SK-N-SH treated with all-trans-retinoic acid at 6 μM for 48 hours (cell line): Measurements from ENCODE around the gene POLR2I.
"Not testable (repeated sequence)": the region's sequence is repeated elsewhere in the genome, so short reads cannot be mapped to it uniquely, and the experiment has no call there.

Experiments
- ATAC-seq: fragments of 200-7000 bp; cut with Tn5 transposase; 3 replicates; pipeline ENCODE4 v1.9.1; 2020; ENCODE audit warnings: mild to moderate bottlenecking, moderate library complexity
- ARNTL ChIP-seq: fragments of 450-650 bp; formaldehyde crosslinking; IDR thresholded peaks from 2 replicates; pipeline ENCODE4 v1.5.0; 2020; ENCODE audit warnings: low read depth, mild to moderate bottlenecking, moderate library complexity, borderline replicate concordance
- BACH2 ChIP-seq: fragments of 250-450 bp; sonication (Bioruptor Pico); IDR thresholded peaks from 2 replicates; pipeline ENCODE4 v1.9.0; 2021; ENCODE audit warnings: mild to moderate bottlenecking, borderline replicate concordance
- CREB5 ChIP-seq: fragments of 250-450 bp; sonication (Bioruptor Pico); IDR thresholded peaks from 2 replicates; pipeline ENCODE4 v1.5.1; 2020; ENCODE audit warnings: low read depth, mild to moderate bottlenecking, moderate library complexity
- CSDC2 ChIP-seq: fragments of 250-450 bp; sonication (Bioruptor Pico); IDR thresholded peaks from 2 replicates; pipeline ENCODE4 v1.5.0; 2020; ENCODE audit warnings: mild to moderate bottlenecking, moderate library complexity
- CSRNP3 ChIP-seq: fragments of 250-450 bp; sonication (Bioruptor Pico); IDR thresholded peaks from 2 replicates; pipeline ENCODE4 v1.5.1; 2021; ENCODE audit warnings: mild to moderate bottlenecking, moderate library complexity
- ESRRG ChIP-seq: fragments of 250-450 bp; sonication (Bioruptor Pico); IDR thresholded peaks from 2 replicates; pipeline ENCODE4 v1.6.1; 2021; ENCODE audit warnings: mild to moderate bottlenecking
- GLIS3 ChIP-seq: fragments of 250-450 bp; sonication (Bioruptor Pico); IDR thresholded peaks from 2 replicates; pipeline ENCODE4 v1.5.0; 2020; ENCODE audit warnings: mild to moderate bottlenecking, moderate library complexity
- ISL1 ChIP-seq: fragments of 250-450 bp; sonication (Bioruptor Pico); IDR thresholded peaks from 2 replicates; pipeline ENCODE4 v2.1.2; 2022; ENCODE audit warnings: mild to moderate bottlenecking, moderate library complexity
- OSR1 ChIP-seq: fragments of 250-450 bp; sonication (Bioruptor Pico); IDR thresholded peaks from 2 replicates; pipeline ENCODE4 v1.8.0; 2022; ENCODE audit warnings: moderate library complexity, mild to moderate bottlenecking, inconsistent platforms
- PATZ1 ChIP-seq: fragments of 250-450 bp; sonication (Bioruptor Pico); IDR thresholded peaks from 2 replicates; pipeline ENCODE4 v1.8.0; 2020; ENCODE audit warnings: mild to moderate bottlenecking, moderate library complexity, borderline replicate concordance
- PPARA ChIP-seq: fragments of 250-450 bp; sonication (Bioruptor Pico); IDR thresholded peaks from 2 replicates; pipeline ENCODE4 v1.5.0; 2020; ENCODE audit warnings: mild to moderate bottlenecking, borderline replicate concordance
- SNAI2 ChIP-seq: fragments of 250-450 bp; sonication (Bioruptor Pico); IDR thresholded peaks from 2 replicates; pipeline ENCODE4 v1.5.0; 2020; ENCODE audit warnings: mild to moderate bottlenecking, moderate library complexity
- TCF4 ChIP-seq: fragments of 250-450 bp; sonication (Bioruptor Pico); IDR thresholded peaks from 2 replicates; pipeline ENCODE4 v1.8.0; 2021; ENCODE audit warnings: mild to moderate bottlenecking, moderate library complexity, borderline replicate concordance
- TOX ChIP-seq: fragments of 250-450 bp; sonication (Bioruptor Pico); IDR thresholded peaks from 2 replicates; pipeline ENCODE4 v1.8.0; 2021; ENCODE audit warnings: mild to moderate bottlenecking, moderate library complexity, borderline replicate concordance
- ZC3H10 ChIP-seq: fragments of 250-450 bp; sonication (Bioruptor Pico); IDR thresholded peaks from 2 replicates; pipeline ENCODE4 v1.5.1; 2021; ENCODE audit warnings: mild to moderate bottlenecking, moderate library complexity
- ZFP3 ChIP-seq: fragments of 250-450 bp; sonication (Bioruptor Pico); IDR thresholded peaks from 2 replicates; pipeline ENCODE4 v1.5.0; 2020; ENCODE audit warnings: mild to moderate bottlenecking, moderate library complexity
- ZFP30 ChIP-seq: fragments of 450-650 bp; formaldehyde crosslinking; IDR thresholded peaks from 2 replicates; pipeline ENCODE4 v1.5.0; 2022; ENCODE audit warnings: mild to moderate bottlenecking, moderate library complexity
- ZNF565 ChIP-seq: fragments of 450-650 bp; formaldehyde crosslinking; conservative IDR thresholded peaks from 2 replicates; pipeline ENCODE4 v1.5.0; 2020; ENCODE audit warnings: low read depth, mild to moderate bottlenecking, moderate library complexity
- ZNF70 ChIP-seq: fragments of 450-650 bp; formaldehyde crosslinking; IDR thresholded peaks from 2 replicates; pipeline ENCODE4 v1.5.0; 2020; ENCODE audit warnings: mild to moderate bottlenecking, moderate library complexity
- ZNF8 ChIP-seq: fragments of 450-650 bp; formaldehyde crosslinking; IDR thresholded peaks from 2 replicates; pipeline ENCODE4 v1.5.0; 2020; ENCODE audit warnings: mild to moderate bottlenecking, moderate library complexity
- TF ChIP-seq, protein P1 (sequence below): fragments of 250-450 bp; sonication (Bioruptor Pico); IDR thresholded peaks from 2 replicates; pipeline ENCODE4 v1.5.0; 2020; ENCODE audit warnings: mild to moderate bottlenecking, moderate library complexity

Gene POLR2I

GRCh38 chr19:36139120-36139472, 24.4 kb upstream of the POLR2I start (continued):
- TF ChIP-seq PATZ1 (no peak), BACH2 (CRISPR knock-in tag) (no peak), ISL1 (CRISPR knock-in tag) (no peak), CREB5 (CRISPR knock-in tag) (no peak)

DNA sequence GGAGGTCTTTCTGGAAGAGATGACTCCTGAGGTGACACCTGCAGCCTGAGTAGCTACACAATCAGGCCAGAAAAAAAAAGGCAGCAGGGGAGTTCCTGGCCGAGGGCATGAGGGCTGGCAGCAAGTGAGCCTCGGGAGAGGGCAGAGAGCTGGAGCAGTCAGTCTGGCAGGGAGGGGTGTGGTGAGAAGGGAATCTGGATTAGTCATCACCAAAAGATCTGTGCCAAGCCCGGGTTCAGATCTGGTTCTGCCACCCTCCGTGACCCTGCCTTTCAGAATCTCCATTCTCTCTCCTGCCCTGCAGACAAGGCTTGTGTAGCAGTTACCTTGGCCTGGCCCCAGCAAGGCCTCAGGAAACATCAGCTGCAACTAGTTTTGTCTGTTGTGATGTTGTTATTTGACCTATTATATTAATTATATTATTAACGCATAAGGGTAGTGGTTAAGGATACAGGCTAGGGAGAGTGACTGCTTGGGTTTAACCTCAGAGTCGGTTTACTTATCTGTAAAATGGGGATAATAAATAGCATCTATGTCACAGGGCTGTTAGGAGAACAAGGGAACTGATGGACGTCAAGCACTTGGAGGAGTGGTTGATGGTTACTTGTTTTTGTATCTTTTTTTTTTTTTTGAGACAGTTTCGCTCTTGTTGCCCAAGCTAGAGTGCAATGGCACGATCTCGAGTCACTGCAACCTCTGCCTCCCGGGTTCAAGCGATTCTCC, 22.4 kb upstream of the POLR2I start:
- ATAC-seq = peak; percentile 45
- TF ChIP-seq CSRNP3 (CRISPR knock-in tag) = no peak
- 0 out of 2 replicates have a peak, but pooled peaks have one; percentile 15 for TF ChIP-seq ISL1 (CRISPR knock-in tag)
- TF ChIP-seq, all 23 proteins: peak for 1

GRCh38 chr19:36134867-36135266, 20.2 kb upstream of the POLR2I start:
- ATAC-seq = not testable (repeated sequence)

GRCh38 chr19:36131221-36131620, 16.5 kb upstream of the POLR2I start:
- ATAC-seq = not testable (repeated sequence)

GRCh38 chr19:36128392-36128736, 13.7 kb upstream of the POLR2I start:
- TF ChIP-seq CSDC2 (no peak), GLIS3 (CRISPR knock-in tag) (no peak), SNAI2 (no peak), ZFP30 (CRISPR knock-in tag) (no peak)
- ATAC-seq = peak; percentile 10

DNA sequence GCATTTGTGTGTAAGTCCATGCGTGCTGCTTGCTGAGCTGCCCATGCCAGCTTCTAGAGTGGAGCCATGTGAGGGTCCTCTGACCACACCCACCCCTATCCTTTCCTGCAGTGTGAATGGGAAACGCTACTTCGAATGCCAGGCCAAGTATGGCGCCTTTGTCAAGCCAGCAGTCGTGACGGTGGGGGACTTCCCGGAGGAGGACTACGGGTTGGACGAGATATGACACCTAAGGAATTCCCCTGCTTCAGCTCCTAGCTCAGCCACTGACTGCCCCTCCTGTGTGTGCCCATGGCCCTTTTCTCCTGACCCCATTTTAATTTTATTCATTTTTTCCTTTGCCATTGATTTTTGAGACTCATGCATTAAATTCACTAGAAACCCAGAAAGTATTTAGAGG, 10.9 kb upstream of the POLR2I start:
- no peak for TF ChIP-seq TOX (CRISPR knock-in tag)
- no peak for TF ChIP-seq GLIS3 (CRISPR knock-in tag)
- no peak for TF ChIP-seq SNAI2
- no peak for TF ChIP-seq TCF4
- TF ChIP-seq ZC3H10 (CRISPR knock-in tag) = no peak
- ATAC-seq = no peak

DNA sequence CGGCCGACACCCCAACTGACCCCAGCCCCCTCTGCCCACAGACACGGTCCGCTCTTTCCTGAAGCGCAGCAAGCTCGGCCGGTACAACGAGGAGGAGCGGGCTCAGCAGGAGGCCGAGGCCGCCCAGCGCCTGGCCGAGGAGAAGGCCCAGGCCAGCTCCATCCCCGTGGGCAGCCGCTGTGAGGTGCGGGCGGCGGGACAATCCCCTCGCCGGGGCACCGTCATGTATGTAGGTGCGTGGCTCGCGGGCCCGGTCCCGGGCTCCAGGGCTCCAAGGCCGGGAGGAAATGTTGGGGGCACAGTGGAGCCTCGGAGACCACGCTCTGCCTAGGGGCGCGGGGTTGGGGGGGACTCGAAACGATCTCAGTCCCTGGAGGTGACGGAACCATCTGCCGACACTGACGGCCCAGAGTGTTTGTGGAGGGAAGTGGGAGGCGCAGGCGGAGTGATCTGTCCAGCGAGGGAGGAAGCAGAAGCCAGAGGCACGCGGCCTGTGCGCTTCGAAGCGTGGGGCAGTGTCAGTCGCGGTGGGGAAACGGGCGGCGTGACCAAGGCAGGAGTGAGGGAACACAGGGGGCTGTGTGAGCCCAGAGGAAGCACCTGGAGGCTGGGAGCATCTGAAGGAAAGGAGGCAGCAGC, 6.9 kb upstream of the POLR2I start:
- ATAC-seq = no peak

More for the DNA sequence above, 6.9 kb upstream of the POLR2I start:
- no peak for TF ChIP-seq ARNTL (CRISPR knock-in tag)
- TF ChIP-seq CSDC2 = no peak
- no peak for TF ChIP-seq ESRRG
- TF ChIP-seq CSRNP3 (CRISPR knock-in tag) = no peak
- no peak for TF ChIP-seq SNAI2
- no peak for TF ChIP-seq TOX (CRISPR knock-in tag)
- no peak for TF ChIP-seq ISL1 (CRISPR knock-in tag)
- no peak for TF ChIP-seq ZNF8 (CRISPR knock-in tag)
- no peak for TF ChIP-seq OSR1 (CRISPR knock-in tag)
- no peak for TF ChIP-seq PPARA (CRISPR knock-in tag)
- no peak for TF ChIP-seq ZFP30 (CRISPR knock-in tag)
- no peak for TF ChIP-seq ZNF565 (CRISPR knock-in tag)
- TF ChIP-seq ZFP3 (CRISPR knock-in tag) = no peak
- TF ChIP-seq BACH2 (CRISPR knock-in tag) = no peak
- TF ChIP-seq CREB5 (CRISPR knock-in tag) = no peak
- TF ChIP-seq ZNF70 = no peak
- TF ChIP-seq, protein P1, sequence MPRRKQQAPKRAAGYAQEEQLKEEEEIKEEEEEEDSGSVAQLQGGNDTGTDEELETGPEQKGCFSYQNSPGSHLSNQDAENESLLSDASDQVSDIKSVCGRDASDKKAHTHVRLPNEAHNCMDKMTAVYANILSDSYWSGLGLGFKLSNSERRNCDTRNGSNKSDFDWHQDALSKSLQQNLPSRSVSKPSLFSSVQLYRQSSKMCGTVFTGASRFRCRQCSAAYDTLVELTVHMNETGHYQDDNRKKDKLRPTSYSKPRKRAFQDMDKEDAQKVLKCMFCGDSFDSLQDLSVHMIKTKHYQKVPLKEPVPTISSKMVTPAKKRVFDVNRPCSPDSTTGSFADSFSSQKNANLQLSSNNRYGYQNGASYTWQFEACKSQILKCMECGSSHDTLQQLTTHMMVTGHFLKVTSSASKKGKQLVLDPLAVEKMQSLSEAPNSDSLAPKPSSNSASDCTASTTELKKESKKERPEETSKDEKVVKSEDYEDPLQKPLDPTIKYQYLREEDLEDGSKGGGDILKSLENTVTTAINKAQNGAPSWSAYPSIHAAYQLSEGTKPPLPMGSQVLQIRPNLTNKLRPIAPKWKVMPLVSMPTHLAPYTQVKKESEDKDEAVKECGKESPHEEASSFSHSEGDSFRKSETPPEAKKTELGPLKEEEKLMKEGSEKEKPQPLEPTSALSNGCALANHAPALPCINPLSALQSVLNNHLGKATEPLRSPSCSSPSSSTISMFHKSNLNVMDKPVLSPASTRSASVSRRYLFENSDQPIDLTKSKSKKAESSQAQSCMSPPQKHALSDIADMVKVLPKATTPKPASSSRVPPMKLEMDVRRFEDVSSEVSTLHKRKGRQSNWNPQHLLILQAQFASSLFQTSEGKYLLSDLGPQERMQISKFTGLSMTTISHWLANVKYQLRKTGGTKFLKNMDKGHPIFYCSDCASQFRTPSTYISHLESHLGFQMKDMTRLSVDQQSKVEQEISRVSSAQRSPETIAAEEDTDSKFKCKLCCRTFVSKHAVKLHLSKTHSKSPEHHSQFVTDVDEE (CRISPR knock-in tag) = no peak
